Measurements from ENCODE around the gene URI1.

DNA sequence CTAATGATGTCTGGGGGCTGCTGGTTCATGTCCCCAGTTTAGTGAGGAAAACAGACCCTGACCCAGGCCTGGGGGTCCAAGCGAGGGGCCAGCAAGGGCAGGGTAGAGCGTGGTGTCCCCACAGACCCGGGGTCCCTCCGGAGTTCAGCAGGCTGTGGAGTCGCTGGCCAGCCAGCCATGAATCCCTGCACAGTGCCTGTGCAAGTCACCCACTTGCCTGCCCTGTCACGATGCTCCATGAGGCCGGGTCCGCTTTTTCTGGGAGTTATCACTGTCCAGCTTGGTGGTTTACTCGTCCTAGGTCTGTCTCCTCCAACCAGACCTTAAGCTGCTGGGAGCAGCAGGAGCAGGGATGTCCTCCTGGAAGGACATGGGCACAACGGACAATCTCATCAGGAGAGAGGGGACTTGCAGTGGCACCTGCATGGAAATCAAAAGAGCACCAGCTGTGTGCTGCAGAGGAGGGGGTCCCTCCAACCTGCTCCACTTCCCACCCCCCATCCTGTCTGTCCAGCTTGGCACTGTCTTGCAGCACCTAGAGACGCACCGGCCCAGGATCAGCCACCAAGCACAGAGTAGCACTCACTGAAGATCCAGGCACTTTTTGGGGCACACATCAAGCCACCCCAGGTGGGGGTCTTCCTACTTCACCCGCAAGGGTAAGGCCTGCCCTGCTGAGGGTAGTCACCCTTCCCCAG is 121.8 kb downstream of the URI1 start:
- TF ChIP-seq, protein P1, sequence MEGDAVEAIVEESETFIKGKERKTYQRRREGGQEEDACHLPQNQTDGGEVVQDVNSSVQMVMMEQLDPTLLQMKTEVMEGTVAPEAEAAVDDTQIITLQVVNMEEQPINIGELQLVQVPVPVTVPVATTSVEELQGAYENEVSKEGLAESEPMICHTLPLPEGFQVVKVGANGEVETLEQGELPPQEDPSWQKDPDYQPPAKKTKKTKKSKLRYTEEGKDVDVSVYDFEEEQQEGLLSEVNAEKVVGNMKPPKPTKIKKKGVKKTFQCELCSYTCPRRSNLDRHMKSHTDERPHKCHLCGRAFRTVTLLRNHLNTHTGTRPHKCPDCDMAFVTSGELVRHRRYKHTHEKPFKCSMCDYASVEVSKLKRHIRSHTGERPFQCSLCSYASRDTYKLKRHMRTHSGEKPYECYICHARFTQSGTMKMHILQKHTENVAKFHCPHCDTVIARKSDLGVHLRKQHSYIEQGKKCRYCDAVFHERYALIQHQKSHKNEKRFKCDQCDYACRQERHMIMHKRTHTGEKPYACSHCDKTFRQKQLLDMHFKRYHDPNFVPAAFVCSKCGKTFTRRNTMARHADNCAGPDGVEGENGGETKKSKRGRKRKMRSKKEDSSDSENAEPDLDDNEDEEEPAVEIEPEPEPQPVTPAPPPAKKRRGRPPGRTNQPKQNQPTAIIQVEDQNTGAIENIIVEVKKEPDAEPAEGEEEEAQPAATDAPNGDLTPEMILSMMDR (IDR thresholded peaks at IDR 0.05; ENCODE audit: insufficient read depth, low read length), result no peak
- TF ChIP-seq POLR2AphosphoS5 (IDR thresholded peaks at IDR 0.05; ENCODE audit: low read depth), result no peak
